MM.1S (cell line): ENCODE results near the gene DTD1.

Experiments used
- DNase-seq: peaks from one replicate; pipeline ENCODE4 v3.0.0-alpha.2; 2015
- H2AFZ ChIP-seq: fragments of 300-600 bp; sonication (generic); 2 replicates; pipeline ENCODE4 v1.6.0; 2016; ENCODE audit warnings: antibody characterized with exemption, low read length
- H3F3A ChIP-seq: fragments of 300-600 bp; sonication (generic); 2 replicates; pipeline ENCODE4 v1.6.1; 2016; ENCODE audit warnings: mild to moderate bottlenecking, antibody characterized with exemption, low read length, moderate library complexity, mixed read lengths; ENCODE audit not compliant: insufficient read depth
- H3K27ac ChIP-seq: fragments of 300-600 bp; sonication (generic); 2 replicates; pipeline ENCODE4 v1.5.1; 2016; ENCODE audit warnings: mild to moderate bottlenecking, low read length
- H3K27me3 ChIP-seq: fragments of 300-600 bp; sonication (generic); replicated peaks from 2 replicates; pipeline ENCODE4 v1.6.0; 2016; ENCODE audit warnings: low read length; ENCODE audit not compliant: insufficient read depth
- H3K36me3 ChIP-seq: fragments of 300-600 bp; sonication (generic); replicated peaks from 2 replicates; pipeline ENCODE4 v1.6.1; 2016; ENCODE audit warnings: mild to moderate bottlenecking, low read length, mixed read lengths; ENCODE audit not compliant: insufficient read depth
- H3K4me1 ChIP-seq: fragments of 300-600 bp; sonication (generic); 2 replicates; pipeline ENCODE4 v1.6.1; 2016; ENCODE audit warnings: low read length, mixed read lengths
- H3K4me2 ChIP-seq: fragments of 300-600 bp; sonication (generic); 2 replicates; pipeline ENCODE4 v1.6.0; 2016; ENCODE audit warnings: low read depth, low read length
- H3K4me3 ChIP-seq: fragments of 300-600 bp; sonication (generic); 2 replicates; pipeline ENCODE4 v1.5.1; 2016; ENCODE audit warnings: low read length, mixed read lengths
- H3K79me2 ChIP-seq: fragments of 300-600 bp; sonication (generic); 2 replicates; pipeline ENCODE4 v1.6.1; 2016; ENCODE audit warnings: mixed run types, low read length, mixed read lengths
- H3K9ac ChIP-seq: fragments of 300-600 bp; sonication (generic); 2 replicates; pipeline ENCODE4 v1.6.1; 2016; ENCODE audit warnings: low read length, mixed read lengths
- H3K9me2 ChIP-seq: fragments of 300-600 bp; sonication (generic); replicated peaks from 2 replicates; pipeline ENCODE4 v1.6.1; 2016; ENCODE audit warnings: mild to moderate bottlenecking, low read length, mixed read lengths; ENCODE audit not compliant: insufficient read depth
- H3K9me3 ChIP-seq: fragments of 300-600 bp; sonication (generic); replicated peaks from 2 replicates; pipeline ENCODE4 v1.6.1; 2016; ENCODE audit warnings: mild to moderate bottlenecking, low read length, mixed read lengths; ENCODE audit not compliant: insufficient read depth
- H4K20me1 ChIP-seq: fragments of 300-600 bp; sonication (generic); 2 replicates; pipeline ENCODE4 v1.6.1; 2016; ENCODE audit warnings: mild to moderate bottlenecking, low read length, moderate library complexity, mixed read lengths; ENCODE audit not compliant: insufficient read depth
- EZH2 ChIP-seq: fragments of 300-600 bp; sonication (generic); optimal IDR thresholded peaks from 2 replicates; pipeline ENCODE3; 2017; ENCODE audit warnings: low read depth, mild to moderate bottlenecking, antibody characterized with exemption, low read length, mixed read lengths
- EZH2phosphoT487 ChIP-seq: fragments of 300-600 bp; sonication (generic); IDR thresholded peaks from 2 replicates; pipeline ENCODE4 v1.6.1; 2018; ENCODE audit warnings: antibody characterized with exemption, low read length
- TF ChIP-seq, protein P1 (sequence below): fragments of 300-600 bp; sonication (generic); IDR thresholded peaks from 2 replicates; pipeline ENCODE4 v1.5.1; 2016; ENCODE audit warnings: antibody characterized with exemption, low read length, mixed read lengths

DTD1 gene

GRCh38 chr20:18729231-18729825 is 141.5 kb downstream of the DTD1 start:
- Histone ChIP-seq H3K36me3 (no peaks in the 10 kb centered on the region), H3F3A (no peaks in the 10 kb centered on the region), H3K4me3 (no peak overlapping the region), H3K9me3 (no peaks in the 10 kb centered on the region), H4K20me1 (no peaks in the 10 kb centered on the region), H3K9ac (no peak overlapping the region), H3K9me2 (no peaks in the 10 kb centered on the region), H3K4me2 (no peak overlapping the region), H3K27ac (no peak overlapping the region), H3K79me2 (no peaks in the 10 kb centered on the region), H2AFZ (no peak overlapping the region), H3K27me3 (no peaks in the 10 kb centered on the region), H3K4me1 (peaks cover 23% of the 10 kb centered on the region)
- DNase-seq, result no peak
- TF ChIP-seq EZH2 (no peak), EZH2phosphoT487 (no peak)
- TF ChIP-seq, protein P1, sequence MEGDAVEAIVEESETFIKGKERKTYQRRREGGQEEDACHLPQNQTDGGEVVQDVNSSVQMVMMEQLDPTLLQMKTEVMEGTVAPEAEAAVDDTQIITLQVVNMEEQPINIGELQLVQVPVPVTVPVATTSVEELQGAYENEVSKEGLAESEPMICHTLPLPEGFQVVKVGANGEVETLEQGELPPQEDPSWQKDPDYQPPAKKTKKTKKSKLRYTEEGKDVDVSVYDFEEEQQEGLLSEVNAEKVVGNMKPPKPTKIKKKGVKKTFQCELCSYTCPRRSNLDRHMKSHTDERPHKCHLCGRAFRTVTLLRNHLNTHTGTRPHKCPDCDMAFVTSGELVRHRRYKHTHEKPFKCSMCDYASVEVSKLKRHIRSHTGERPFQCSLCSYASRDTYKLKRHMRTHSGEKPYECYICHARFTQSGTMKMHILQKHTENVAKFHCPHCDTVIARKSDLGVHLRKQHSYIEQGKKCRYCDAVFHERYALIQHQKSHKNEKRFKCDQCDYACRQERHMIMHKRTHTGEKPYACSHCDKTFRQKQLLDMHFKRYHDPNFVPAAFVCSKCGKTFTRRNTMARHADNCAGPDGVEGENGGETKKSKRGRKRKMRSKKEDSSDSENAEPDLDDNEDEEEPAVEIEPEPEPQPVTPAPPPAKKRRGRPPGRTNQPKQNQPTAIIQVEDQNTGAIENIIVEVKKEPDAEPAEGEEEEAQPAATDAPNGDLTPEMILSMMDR, result no peak

DNA sequence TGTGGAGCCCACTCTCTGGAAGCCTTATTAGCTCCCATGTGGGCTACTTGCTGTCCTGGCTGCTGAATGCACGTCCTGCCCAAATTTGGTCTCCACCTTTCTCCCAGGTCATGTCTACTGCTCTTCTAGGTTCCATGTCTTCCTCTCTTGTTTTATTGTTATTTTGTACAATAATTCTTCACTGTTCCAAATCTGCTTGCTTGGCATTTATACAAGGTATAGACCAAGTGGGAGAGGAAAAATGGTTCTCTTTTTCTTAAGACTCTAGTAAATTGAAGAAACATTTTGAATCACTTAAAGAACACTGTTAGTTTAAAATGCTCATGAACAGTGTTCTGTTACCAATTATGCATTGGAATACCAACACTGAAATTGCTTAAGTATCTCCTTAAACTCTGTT is 144.1 kb downstream of the DTD1 start:
- H3K9me2 ChIP-seq, result no peaks in the 10 kb centered on the region
- H3K4me3 ChIP-seq, result no peak overlapping the region
- no peaks in the 10 kb centered on the region for H3K27me3 ChIP-seq
- TF ChIP-seq EZH2 (no peak), EZH2phosphoT487 (no peak)
- TF ChIP-seq, protein P1, result no peak
- H3K4me1 ChIP-seq, result peaks cover 23% of the 10 kb centered on the region
- H3K9ac ChIP-seq, result no peak overlapping the region
- no peaks in the 10 kb centered on the region for H3K36me3 ChIP-seq
- no peak overlapping the region for H2AFZ ChIP-seq
- no peaks in the 10 kb centered on the region for H3F3A ChIP-seq
- no peak overlapping the region for H3K27ac ChIP-seq
- DNase-seq, result no peak
- no peaks in the 10 kb centered on the region for H4K20me1 ChIP-seq
- no peak overlapping the region for H3K4me2 ChIP-seq
- no peaks in the 10 kb centered on the region for H3K79me2 ChIP-seq
- no peaks in the 10 kb centered on the region for H3K9me3 ChIP-seq

- no peak for TF ChIP-seq EZH2
- no peak for TF ChIP-seq EZH2phosphoT487
- TF ChIP-seq, protein P1, result no peak
- no peak overlapping the region for H3K4me2 ChIP-seq
- H3F3A ChIP-seq, result no peaks in the 10 kb centered on the region
- H3K4me1 ChIP-seq, result 0 out of 2 replicates have a peak, but pooled peaks cover 1% of the 10 kb centered on the region
- no peak overlapping the region for H2AFZ ChIP-seq
- no peak overlapping the region for H3K9ac ChIP-seq
- H3K9me3 ChIP-seq, result no peaks in the 10 kb centered on the region
- H3K27me3 ChIP-seq, result no peaks in the 10 kb centered on the region
- no peak for DNase-seq
- H3K79me2 ChIP-seq, result no peaks in the 10 kb centered on the region
- H4K20me1 ChIP-seq, result no peaks in the 10 kb centered on the region
- no peaks in the 10 kb centered on the region for H3K36me3 ChIP-seq
- no peaks in the 10 kb centered on the region for H3K9me2 ChIP-seq
- no peak overlapping the region for H3K27ac ChIP-seq
- no peak overlapping the region for H3K4me3 ChIP-seq
Observed at GRCh38 chr20:18734525-18735189, 146.8 kb downstream of the DTD1 start.
